Measurements from ENCODE around the gene PRCD. TPM values are rescaled to one million over a fixed set of nuclear protein-coding genes. Genes with fewer than 3 reads are reported as not detected.
"Not testable (repeated sequence)": the region's sequence is repeated elsewhere in the genome, so short reads cannot be mapped to it uniquely, and the experiment has no call there.

The PRCD gene
- total and polyA plus RNA-seq, 4 donors = 1.2 to 8.6 TPM; not detected in 2

DNA sequence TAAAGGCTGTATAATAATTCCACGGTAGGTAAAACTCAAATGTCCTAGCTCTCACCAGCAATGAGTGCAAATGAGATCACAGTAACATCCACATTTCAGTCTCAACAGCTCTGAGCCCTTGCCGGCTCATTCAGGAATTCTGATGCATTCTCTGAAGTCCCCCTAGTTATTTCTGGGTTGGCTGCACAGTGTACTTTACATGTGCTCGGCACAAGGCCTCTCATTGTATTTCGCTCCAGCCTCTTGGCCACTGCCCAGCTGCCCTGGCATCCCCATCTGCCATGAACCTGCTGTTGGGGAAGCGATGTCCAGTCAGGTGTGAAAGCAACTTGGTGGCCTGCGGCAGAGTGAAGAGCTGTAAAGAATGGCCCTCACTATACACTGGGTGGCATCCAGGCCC lies 14.3 kb downstream of the PRCD start:
- 61 to 66% methylated on average over 6 of the region's 6 CpGs for WGBS, 2 donors
- Histone ChIP-seq H3K27me3 (ENCODE audit: control insufficient read depth in 1 of 2, insufficient read depth in 2 of 2, low read length in 1 of 2) (no peaks in the 10 kb centered on the region), H3K27ac (ENCODE audit: low read depth in 1 of 2, low read length in 2 of 2) (no peak overlapping the region), H3K4me1 (ENCODE audit: control insufficient read depth in 1 of 2, insufficient read depth in 2 of 2, low read length in 2 of 2) (no peaks in the 10 kb centered on the region), H3K4me3 (ENCODE audit: low read length in 2 of 2) (no peak overlapping the region), H3K36me3 (ENCODE audit: control insufficient read depth in 1 of 2, insufficient read depth in 2 of 2, low read length in 1 of 2) (no peaks in the 10 kb centered on the region), H3K9me3 (ENCODE audit: control insufficient read depth, low read length) (no peaks in the 10 kb centered on the region)
- DNase-seq (no peak), ATAC-seq (ENCODE audit: low FRiP score) (no peak)
- intact Hi-C loops (cut with DNase I) = loop anchor here in 1 of 2 donors (10.0 kb wide), 1 partner anchor 161 kb away; the partner anchor contains the start of gene MXRA7

DNA sequence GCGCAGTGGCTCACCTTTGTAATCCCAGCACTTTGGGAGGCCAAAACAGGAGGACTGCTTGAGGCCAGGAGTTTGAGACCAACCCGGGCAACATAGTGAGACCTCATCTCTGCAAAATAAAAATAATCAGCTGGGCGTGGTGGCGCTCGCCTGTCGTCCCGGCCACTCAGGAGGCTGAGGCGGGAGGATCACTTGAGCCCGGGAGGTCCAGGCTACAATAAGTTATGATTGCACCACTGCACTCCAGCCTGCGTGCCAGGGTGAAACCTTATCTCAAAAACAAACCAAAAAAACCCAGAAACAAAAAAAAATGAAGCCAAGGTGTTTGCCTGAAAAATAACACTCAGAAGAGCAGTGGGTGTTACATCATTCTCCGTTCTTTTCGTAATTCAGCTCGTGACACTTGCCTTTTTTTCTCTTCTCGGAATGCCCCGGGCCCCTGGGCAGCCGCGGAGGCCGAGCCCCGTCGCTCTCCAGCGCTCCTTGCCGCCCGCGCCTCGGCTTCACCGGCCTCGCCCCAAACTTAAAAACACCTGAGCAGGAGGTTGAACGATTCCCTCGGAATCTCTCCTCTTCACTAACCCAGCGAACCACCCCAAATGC lies 17.0 kb downstream of the PRCD start:
- ATAC-seq (ENCODE audit: low FRiP score) = peak; percentile 43
- Histone ChIP-seq H3K27ac (ENCODE audit: low read depth in 1 of 2, low read length in 2 of 2) (peak overlapping the region in 1 of 2 donors; percentile 84), H3K36me3 (ENCODE audit: control insufficient read depth in 1 of 2, insufficient read depth in 2 of 2, low read length in 1 of 2) (peaks cover 0 to 1% of the 10 kb centered on the region in 2 donors), H3K9me3 (ENCODE audit: control insufficient read depth, low read length) (no peaks in the 10 kb centered on the region), H3K27me3 (ENCODE audit: control insufficient read depth in 1 of 2, insufficient read depth in 2 of 2, low read length in 1 of 2) (no peaks in the 10 kb centered on the region), H3K4me3 (ENCODE audit: low read length in 2 of 2) (peak overlapping the region; percentile 69 to 74), H3K4me1 (ENCODE audit: control insufficient read depth in 1 of 2, insufficient read depth in 2 of 2, low read length in 2 of 2) (no peaks in the 10 kb centered on the region)
- 41 to 45% methylated on average over 30 of the region's 30 CpGs for WGBS, 2 donors
- intact Hi-C loops (cut with DNase I) = loop anchor here (2.0 to 10.0 kb wide), 3 partner anchors 35 to 164 kb away; partner anchors contain the start of gene MXRA7 (in 1 of the 2)
- no peak for DNase-seq

DNA sequence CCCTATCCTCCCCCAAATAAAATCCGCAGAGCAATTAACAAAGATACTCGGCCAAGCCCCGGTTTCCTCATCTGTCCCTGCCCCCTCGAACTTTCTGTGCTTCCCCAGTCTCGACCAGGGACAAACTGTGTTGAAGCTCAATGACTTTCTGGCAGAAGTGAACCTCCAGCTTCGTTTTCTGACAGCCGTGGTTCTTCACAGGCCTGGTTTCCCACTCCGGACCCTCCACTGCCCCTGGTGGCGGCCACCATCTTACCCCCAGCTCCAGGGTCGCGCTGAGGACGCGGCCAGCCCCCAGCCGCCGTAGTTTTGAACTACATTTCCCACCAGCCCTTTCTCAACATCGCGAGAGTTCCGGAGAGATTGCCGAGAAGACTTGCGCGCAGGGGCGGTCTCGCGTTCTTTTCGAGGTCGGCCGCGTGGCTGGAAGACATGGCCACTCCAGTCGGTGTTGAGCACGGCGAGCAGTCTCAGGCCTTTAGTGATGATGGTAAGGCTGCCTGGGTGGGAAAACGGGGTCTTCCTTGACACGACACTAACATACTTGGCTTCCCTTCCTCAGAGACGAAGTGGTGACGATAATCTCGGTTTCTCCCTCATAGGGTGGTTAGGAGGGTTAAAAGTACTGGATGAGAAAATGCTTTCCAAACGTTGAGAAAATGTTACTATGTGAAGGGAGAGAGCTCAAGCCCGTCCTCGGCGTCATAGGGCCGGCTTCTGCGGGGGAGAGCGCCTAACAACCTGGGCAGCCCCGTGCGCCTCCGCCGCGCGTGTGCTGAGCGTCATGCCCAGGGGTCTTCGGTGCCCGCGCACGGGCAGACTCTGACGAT lies 17.7 kb downstream of the PRCD start:
- Histone ChIP-seq H3K27me3 (ENCODE audit: control insufficient read depth in 1 of 2, insufficient read depth in 2 of 2, low read length in 1 of 2) (no peaks in the 10 kb centered on the region), H3K27ac (ENCODE audit: low read depth in 1 of 2, low read length in 2 of 2) (peak overlapping the region in 1 of 2 donors; percentile 84), H3K4me1 (ENCODE audit: control insufficient read depth in 1 of 2, insufficient read depth in 2 of 2, low read length in 2 of 2) (no peaks in the 10 kb centered on the region), H3K9me3 (ENCODE audit: control insufficient read depth, low read length) (no peaks in the 10 kb centered on the region), H3K36me3 (ENCODE audit: control insufficient read depth in 1 of 2, insufficient read depth in 2 of 2, low read length in 1 of 2) (peaks cover 0 to 1% of the 10 kb centered on the region in 2 donors), H3K4me3 (ENCODE audit: low read length in 2 of 2) (peak overlapping the region; percentile 69 to 91)
- peak; percentile 98 for ATAC-seq (ENCODE audit: low FRiP score)
- peak; percentile 97 for DNase-seq
- intact Hi-C loops (cut with DNase I) = loop anchor here (2.0 to 10.0 kb wide), 3 partner anchors 35 to 163 kb away; partner anchors contain the start of gene MXRA7 (in 1 of the 2)
- WGBS, 2 donors = 0 to 1% methylated on average over 55 of the region's 55 CpGs

DNA sequence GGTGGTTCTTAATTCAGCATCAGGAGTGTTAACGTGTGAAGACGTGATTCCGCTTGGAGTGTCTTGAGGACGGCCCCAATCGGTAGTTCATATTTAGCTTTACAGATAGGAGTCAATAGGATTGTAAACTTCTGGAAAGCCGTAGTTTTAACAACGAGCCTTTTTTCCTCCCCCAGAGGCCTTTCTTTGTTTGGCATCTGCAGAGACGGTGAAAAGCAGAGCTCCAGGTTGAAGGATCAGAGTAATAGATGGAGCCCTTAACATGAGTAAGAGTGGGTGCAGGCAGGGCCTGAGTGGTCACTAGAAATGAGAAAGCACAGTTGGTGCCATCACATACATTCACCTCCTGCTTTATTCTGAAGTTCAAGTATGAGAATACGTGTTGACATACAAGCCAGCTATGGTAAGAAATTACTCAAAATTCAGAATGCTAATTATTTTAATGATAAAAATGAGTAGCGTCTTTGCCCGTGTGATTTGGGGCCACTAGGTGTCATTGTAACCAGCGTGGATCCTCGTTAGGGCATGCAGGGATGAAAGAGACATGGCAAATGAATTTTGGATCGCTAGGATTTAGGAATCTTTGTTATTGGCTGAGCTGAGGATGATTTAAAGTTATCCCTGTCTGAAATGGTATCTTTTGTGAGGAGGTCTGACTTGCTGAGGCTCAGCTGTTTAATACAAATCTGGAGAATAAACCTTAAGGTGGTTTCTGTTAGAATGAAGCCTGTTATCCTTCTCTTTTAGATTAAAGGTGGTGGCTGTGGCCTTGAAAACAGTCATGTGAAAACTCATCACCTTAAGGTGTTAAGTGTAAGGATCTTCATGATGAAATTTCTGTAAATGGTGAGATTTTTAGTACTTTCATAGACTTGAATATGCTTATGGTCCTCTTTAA lies 18.6 kb downstream of the PRCD start:
- Histone ChIP-seq H3K4me1 (ENCODE audit: control insufficient read depth in 1 of 2, insufficient read depth in 2 of 2, low read length in 2 of 2) (no peaks in the 10 kb centered on the region), H3K36me3 (ENCODE audit: control insufficient read depth in 1 of 2, insufficient read depth in 2 of 2, low read length in 1 of 2) (peaks cover 0 to 1% of the 10 kb centered on the region in 2 donors), H3K4me3 (ENCODE audit: low read length in 2 of 2) (peak overlapping the region; percentile 69 to 91), H3K27ac (ENCODE audit: low read depth in 1 of 2, low read length in 2 of 2) (no peak overlapping the region), H3K9me3 (ENCODE audit: control insufficient read depth, low read length) (no peaks in the 10 kb centered on the region), H3K27me3 (ENCODE audit: control insufficient read depth in 1 of 2, insufficient read depth in 2 of 2, low read length in 1 of 2) (no peaks in the 10 kb centered on the region)
- DNase-seq (no peak), ATAC-seq (ENCODE audit: low FRiP score) (peak; percentile 34)
- WGBS, 2 donors = 2% methylated on average over 14 of the region's 14 CpGs
- intact Hi-C loops (cut with DNase I) = loop anchor here in 1 of 2 donors (5.0 to 10.0 kb wide), 2 partner anchors 36 to 156 kb away; partner anchors contain the start of gene MXRA7

DNA sequence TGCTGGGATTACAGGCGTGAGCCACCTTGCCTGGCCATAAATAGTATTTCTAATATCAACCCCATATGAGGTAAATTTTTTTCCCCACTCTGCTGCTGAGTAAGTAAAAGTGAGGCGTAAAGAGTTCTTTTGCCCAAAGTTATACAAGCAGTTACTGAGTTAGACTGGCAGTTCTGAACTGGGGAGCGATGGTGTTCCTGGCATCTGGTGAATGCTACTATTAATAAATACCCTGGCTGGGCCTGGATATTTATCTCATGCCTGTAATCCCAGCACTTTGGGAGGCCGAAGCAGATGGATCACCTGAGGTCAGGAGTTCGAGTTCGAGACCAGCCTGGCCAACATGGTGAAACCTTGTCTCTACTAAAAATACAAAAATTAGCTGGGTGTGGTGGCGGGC lies 19.6 kb downstream of the PRCD start:
- ATAC-seq (ENCODE audit: low FRiP score); H3K4me3 ChIP-seq (ENCODE audit: low read length in 2 of 2); H3K4me1 ChIP-seq (ENCODE audit: control insufficient read depth in 1 of 2, insufficient read depth in 2 of 2, low read length in 2 of 2); DNase-seq; H3K36me3 ChIP-seq (ENCODE audit: control insufficient read depth in 1 of 2, insufficient read depth in 2 of 2, low read length in 1 of 2); H3K27me3 ChIP-seq (ENCODE audit: control insufficient read depth in 1 of 2, insufficient read depth in 2 of 2, low read length in 1 of 2); H3K9me3 ChIP-seq (ENCODE audit: control insufficient read depth, low read length); H3K27ac ChIP-seq (ENCODE audit: low read depth in 1 of 2, low read length in 2 of 2): not testable (repeated sequence)
- intact Hi-C loops (cut with DNase I) = loop anchor here in 1 of 2 donors (5.0 to 10.0 kb wide), 2 partner anchors 37 to 155 kb away; partner anchors contain the start of gene MXRA7
- 66 to 70% methylated on average over 7 of the region's 7 CpGs for WGBS, 2 donors

DNA sequence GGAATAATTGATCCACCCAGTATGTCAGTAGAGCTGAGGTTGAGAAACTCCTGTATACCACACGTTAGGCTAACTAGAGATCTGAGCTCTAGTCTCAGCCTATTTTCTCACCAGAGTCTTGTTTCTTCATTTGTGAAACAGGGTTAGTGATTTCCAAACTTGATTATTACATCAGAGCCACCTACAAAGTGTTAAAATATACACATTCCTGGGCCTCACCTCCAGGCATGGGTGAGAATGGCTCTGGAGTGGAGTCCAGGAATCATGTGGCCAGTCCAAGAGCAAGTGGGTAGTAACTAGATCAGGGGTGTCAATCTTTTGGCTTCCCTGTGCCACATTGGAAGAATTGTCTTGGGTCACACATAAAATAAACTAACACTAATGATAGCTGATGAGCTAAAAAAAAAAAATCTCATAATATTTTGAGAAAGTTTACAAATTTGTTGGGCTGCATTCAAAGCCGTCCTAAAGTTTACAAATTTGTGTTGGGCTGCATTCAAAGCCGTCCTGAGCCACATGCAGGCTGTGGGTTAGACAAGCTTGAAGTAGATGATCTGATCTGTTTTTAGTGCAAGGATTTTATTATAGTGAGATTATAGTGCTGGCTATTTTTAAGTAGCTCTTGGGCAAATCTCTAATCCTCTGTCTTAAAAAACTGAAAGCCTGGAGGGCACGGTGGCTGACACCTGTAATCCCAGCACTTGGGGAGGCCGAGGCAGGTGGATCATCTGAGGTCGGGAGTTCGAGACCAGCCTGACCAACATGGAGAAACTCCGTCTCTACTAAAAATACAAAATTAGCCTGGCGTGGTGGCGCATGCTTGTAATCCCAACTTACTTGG lies 20.4 kb downstream of the PRCD start:
- DNase-seq (no peak), ATAC-seq (ENCODE audit: low FRiP score) (no peak)
- WGBS, 2 donors = 88 to 89% methylated on average over 10 of the region's 10 CpGs
- no peak overlapping the region for H3K4me3 ChIP-seq (ENCODE audit: low read length in 2 of 2)
- no peaks in the 10 kb centered on the region for H3K9me3 ChIP-seq (ENCODE audit: control insufficient read depth, low read length)
- intact Hi-C loops (cut with DNase I) = no loop called here
- no peak overlapping the region for H3K27ac ChIP-seq (ENCODE audit: low read depth in 1 of 2, low read length in 2 of 2)
- no peaks in the 10 kb centered on the region for H3K27me3 ChIP-seq (ENCODE audit: control insufficient read depth in 1 of 2, insufficient read depth in 2 of 2, low read length in 1 of 2)
- peaks cover 0 to 2% of the 10 kb centered on the region in 2 donors for H3K36me3 ChIP-seq (ENCODE audit: control insufficient read depth in 1 of 2, insufficient read depth in 2 of 2, low read length in 1 of 2)
- no peaks in the 10 kb centered on the region for H3K4me1 ChIP-seq (ENCODE audit: control insufficient read depth in 1 of 2, insufficient read depth in 2 of 2, low read length in 2 of 2)

DNA sequence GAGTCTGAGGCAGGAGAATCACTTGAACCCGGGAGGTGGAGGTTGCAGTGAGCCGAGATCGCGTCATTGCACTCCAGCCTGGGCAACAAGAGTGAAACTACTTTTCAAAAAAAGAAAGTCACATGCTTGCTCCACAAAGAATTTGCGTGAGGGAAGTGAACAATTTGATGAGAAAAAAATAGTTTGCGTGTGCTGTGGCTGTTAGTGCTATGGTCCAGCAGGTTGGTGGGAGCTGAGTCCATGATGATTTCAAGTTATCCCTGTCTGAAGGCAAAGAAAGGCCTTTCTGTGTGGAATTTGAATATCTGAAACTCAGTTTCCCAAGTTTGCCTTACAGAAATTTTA lies 21.0 kb downstream of the PRCD start:
- no peaks in the 10 kb centered on the region for H3K27me3 ChIP-seq (ENCODE audit: control insufficient read depth in 1 of 2, insufficient read depth in 2 of 2, low read length in 1 of 2)
- intact Hi-C loops (cut with DNase I) = no loop called here
- DNase-seq = no peak
- no peaks in the 10 kb centered on the region for H3K9me3 ChIP-seq (ENCODE audit: control insufficient read depth, low read length)
- no peak overlapping the region for H3K4me3 ChIP-seq (ENCODE audit: low read length in 2 of 2)
- peaks cover 0 to 3% of the 10 kb centered on the region in 2 donors for H3K36me3 ChIP-seq (ENCODE audit: control insufficient read depth in 1 of 2, insufficient read depth in 2 of 2, low read length in 1 of 2)
- ATAC-seq (ENCODE audit: low FRiP score) = no peak
- no peaks in the 10 kb centered on the region for H3K4me1 ChIP-seq (ENCODE audit: control insufficient read depth in 1 of 2, insufficient read depth in 2 of 2, low read length in 2 of 2)
- no peak overlapping the region for H3K27ac ChIP-seq (ENCODE audit: low read depth in 1 of 2, low read length in 2 of 2)
- 82 to 86% methylated on average over 6 of the region's 6 CpGs for WGBS, 2 donors

Data from aorta (tissue), 5 donors.